HepG2 (cell line): Measurements from ENCODE around the gene TCF7L2. TPM values are rescaled to one million over a fixed set of nuclear protein-coding genes. Genes with fewer than 3 reads are reported as not detected.

Source experiments
- ATAC-seq: fragments of 200-7000 bp; cut with Tn5 transposase; 3 replicates; pipeline ENCODE4 v1.9.1; 2020; ENCODE audit warnings: mild to moderate bottlenecking, moderate library complexity
- BruUV-seq: library from RNA; stranded (reverse); fragments of 400-500 nt; replicated peaks from 2 replicates; lab custom pipeline; 2021; lab: Mats Ljungman, UMichigan
- CTCF ChIA-PET: fragments of 300-600 bp; formaldehyde crosslinking; extraction: SDS; loops from one replicate; lab custom pipeline; 2021; ENCODE audit warnings: low total read pairs, inconsistent platforms, low intra/inter-chr PET ratio; lab: Yijun Ruan, JAX
- POLR2A ChIA-PET: fragments of 350-600 bp; sonication (Branson Sonifier 250); formaldehyde crosslinking; loops from one replicate; lab custom pipeline; 2020; ENCODE audit warnings: antibody characterized with exemption, inconsistent platforms; lab: Yijun Ruan, JAX
- DNase-seq: peaks from one replicate; pipeline ENCODE4 v3.0.0-alpha.2; 2015; ENCODE audit warnings: low spot score
- FAIRE-seq: peaks from 3 replicates; lab custom pipeline; 2011; peaks lifted over from hg19 to GRCh38; lab: Jason Lieb, UNC
- H2AFZ ChIP-seq: one replicate; pipeline ENCODE4 v1.6.1; 2011; ENCODE audit warnings: low read length, inconsistent platforms
- H3K27ac ChIP-seq: fragments of 300-600 bp; 3 replicates; pipeline ENCODE4 v1.8.0; 2011; ENCODE audit warnings: mixed run types, mild to moderate bottlenecking, mixed read lengths, low read length, inconsistent platforms; ENCODE audit not compliant: insufficient read depth; ENCODE audit errors: extremely low read length
- H3K27me3 ChIP-seq, 2 experiments: fragments of 200-600 bp in 1 of 2; 2 replicates in 1 of 2; 3 replicates in 1 of 2; pipeline versions ENCODE4 v1.6.0 to v1.8.0; 2011; ENCODE audit warnings: low read length in 2 of 2, mild to moderate bottlenecking in 2 of 2, moderate library complexity in 2 of 2, inconsistent platforms in 1 of 2; ENCODE audit not compliant: insufficient read depth in 2 of 2, control insufficient read depth in 1 of 2
- H3K36me3 ChIP-seq, 2 experiments: fragments of 200-600 bp in 1 of 2; replicated peaks in 1 of 2; 2 replicates in 1 of 2; 3 replicates in 1 of 2; pipeline versions ENCODE4 v1.5.1 to v1.8.0; 2011; ENCODE audit warnings: low read length in 2 of 2, inconsistent platforms in 1 of 2; ENCODE audit not compliant: insufficient read depth in 2 of 2, control insufficient read depth in 1 of 2
- H3K4me1 ChIP-seq: 2 replicates; pipeline ENCODE4 v1.5.1; 2012; ENCODE audit warnings: low read length, inconsistent platforms; ENCODE audit not compliant: insufficient read depth
- H3K4me2 ChIP-seq: 2 replicates; pipeline ENCODE4 v1.6.0; 2011; ENCODE audit warnings: low read depth, low read length, inconsistent platforms
- H3K4me3 ChIP-seq, 3 experiments: fragments of 200-600 bp in 1 of 3; sonication (generic), shearing (Covaris generic) in 1 of 3; replicated peaks in 1 of 3; 2 replicates each; pipeline ENCODE4 v1.5.1; 2011 to 2016; ENCODE audit warnings: low read length in 3 of 3, inconsistent platforms in 2 of 3, low read depth in 2 of 3, mild to moderate bottlenecking in 2 of 3, control low read depth in 1 of 3, mixed read lengths in 1 of 3; ENCODE audit not compliant: insufficient read depth in 1 of 3
- H3K79me2 ChIP-seq: one replicate; pipeline ENCODE4 v1.6.1; 2011; ENCODE audit warnings: low read length, inconsistent platforms; ENCODE audit not compliant: insufficient read depth
- H3K9ac ChIP-seq: 2 replicates; pipeline ENCODE4 v1.6.0; 2011; ENCODE audit warnings: mild to moderate bottlenecking, low read depth, low read length, inconsistent platforms; ENCODE audit not compliant: insufficient read depth
- H3K9me3 ChIP-seq: 2 replicates; pipeline ENCODE4 v1.5.1; 2012; ENCODE audit warnings: mild to moderate bottlenecking, low read length
- H4K20me1 ChIP-seq: 2 replicates; pipeline ENCODE4 v1.6.0; 2011; ENCODE audit warnings: inconsistent platforms, mild to moderate bottlenecking, low read length, moderate library complexity; ENCODE audit not compliant: insufficient read depth
- JUNB ChIP-seq: sonication (generic); formaldehyde crosslinking; IDR thresholded peaks from 2 replicates; pipeline ENCODE4 v1.8.0; 2022; ENCODE audit warnings: missing genetic modification reagents, mild to moderate bottlenecking, borderline replicate concordance
- PCBP2 ChIP-seq: fragments of 200-400 bp; formaldehyde crosslinking; optimal IDR thresholded peaks from 2 replicates; pipeline ENCODE3; 2018; ENCODE audit warnings: low read length, low read depth; ENCODE audit not compliant: poor library complexity, severe bottlenecking
- SIX1 ChIP-seq: sonication (generic); formaldehyde crosslinking; IDR thresholded peaks from 2 replicates; pipeline ENCODE4 v1.4.0; 2020; ENCODE audit warnings: missing genetic modification reagents, borderline replicate concordance
- SP2 ChIP-seq: sonication (generic); formaldehyde crosslinking; IDR thresholded peaks from 2 replicates; pipeline ENCODE4 v1.5.1; 2020; ENCODE audit warnings: mild to moderate bottlenecking, missing genetic modification reagents
- SRY ChIP-seq: sonication (generic); formaldehyde crosslinking; IDR thresholded peaks from 2 replicates; pipeline ENCODE4 v1.8.0; 2022; ENCODE audit warnings: mild to moderate bottlenecking, missing genetic modification reagents
- TFDP1 ChIP-seq: IDR thresholded peaks from 2 replicates; pipeline ENCODE4 v1.6.1; 2016; ENCODE audit warnings: missing compliant biosample characterization, missing genetic modification reagents, borderline replicate concordance
- ZBTB49 ChIP-seq: sonication (generic); formaldehyde crosslinking; IDR thresholded peaks from 2 replicates; pipeline ENCODE4 v1.4.0; 2020; ENCODE audit warnings: missing genetic modification reagents, borderline replicate concordance
- ZNF562 ChIP-seq: sonication (generic); formaldehyde crosslinking; IDR thresholded peaks from 2 replicates; pipeline ENCODE4 v1.8.0; 2022; ENCODE audit warnings: missing genetic modification reagents, borderline replicate concordance
- ZNF749 ChIP-seq: sonication (generic); formaldehyde crosslinking; IDR thresholded peaks from 2 replicates; pipeline ENCODE4 v1.8.0; 2022; ENCODE audit warnings: mild to moderate bottlenecking, missing genetic modification reagents, moderate library complexity, borderline replicate concordance
- WGBS: methylation state at CpG from one replicate; pipeline ENCODE4 v1.1.6; 2017; ENCODE audit warnings: low lambda C conversion rate; 5-methylcytosine and 5-hydroxymethylcytosine counted together
- in situ Hi-C: cut with HindIII; loops from 2 replicates; pipeline ENCODE4 v1.10.0; 2017; ENCODE audit warnings: low pct_unique_long_range_greater_than_20kb; ENCODE audit not compliant: extremely low pct_ligation_motif_present
- intact Hi-C: fragments of 100-400 bp; cut with micrococcal nuclease; formaldehyde crosslinking; loops from one replicate; pipeline ENCODE4 v1.10.0; 2022; ENCODE audit not compliant: unreplicated experiment
- polyA plus RNA-seq, 8 experiments: library from polyadenylated mRNA; depleted of rRNA in 3 of 8; stranded (reverse) in 7 of 8; unstranded in 1 of 8; fragments of >200 nt; fragmentation: Illumina TruSeq in 4 of 8; extraction: Trizol in 4 of 8; gene quantifications; 2 replicates each; pipeline versions ENCODE4 v1.2.1 to v1.2.3, GENCODE V29; 2011 to 2016; ENCODE audit warnings: low read depth in 4 of 8, missing spikeins in 1 of 8, mixed read lengths in 1 of 8; ENCODE audit not compliant: insufficient read depth in 1 of 8
- total RNA-seq, 5 experiments: library from RNA; depleted of rRNA; stranded (reverse); fragments of >200 nt; fragmentation: Illumina TruSeq; extraction: Trizol; gene quantifications; 2 replicates each; pipeline ENCODE4 v1.2.3, GENCODE V29; 2016; ENCODE audit warnings: low read depth in 1 of 5
- TF ChIP-seq, protein P1 (sequence below): sonication (generic); formaldehyde crosslinking; IDR thresholded peaks from 2 replicates; pipeline ENCODE4 v1.5.0; 2020; ENCODE audit warnings: mild to moderate bottlenecking, missing genetic modification reagents
- TF ChIP-seq, protein P2 (sequence below): sonication (generic); formaldehyde crosslinking; IDR thresholded peaks from 2 replicates; pipeline ENCODE4 v1.4.0; 2020; ENCODE audit warnings: mild to moderate bottlenecking, missing genetic modification reagents

The TCF7L2 gene
- total and polyA plus RNA-seq, 2 of the 13 experiments (the other 11 are each of a cell fraction or from before 2014, with no cell fraction given) = 3.9 to 13.7 TPM

DNA sequence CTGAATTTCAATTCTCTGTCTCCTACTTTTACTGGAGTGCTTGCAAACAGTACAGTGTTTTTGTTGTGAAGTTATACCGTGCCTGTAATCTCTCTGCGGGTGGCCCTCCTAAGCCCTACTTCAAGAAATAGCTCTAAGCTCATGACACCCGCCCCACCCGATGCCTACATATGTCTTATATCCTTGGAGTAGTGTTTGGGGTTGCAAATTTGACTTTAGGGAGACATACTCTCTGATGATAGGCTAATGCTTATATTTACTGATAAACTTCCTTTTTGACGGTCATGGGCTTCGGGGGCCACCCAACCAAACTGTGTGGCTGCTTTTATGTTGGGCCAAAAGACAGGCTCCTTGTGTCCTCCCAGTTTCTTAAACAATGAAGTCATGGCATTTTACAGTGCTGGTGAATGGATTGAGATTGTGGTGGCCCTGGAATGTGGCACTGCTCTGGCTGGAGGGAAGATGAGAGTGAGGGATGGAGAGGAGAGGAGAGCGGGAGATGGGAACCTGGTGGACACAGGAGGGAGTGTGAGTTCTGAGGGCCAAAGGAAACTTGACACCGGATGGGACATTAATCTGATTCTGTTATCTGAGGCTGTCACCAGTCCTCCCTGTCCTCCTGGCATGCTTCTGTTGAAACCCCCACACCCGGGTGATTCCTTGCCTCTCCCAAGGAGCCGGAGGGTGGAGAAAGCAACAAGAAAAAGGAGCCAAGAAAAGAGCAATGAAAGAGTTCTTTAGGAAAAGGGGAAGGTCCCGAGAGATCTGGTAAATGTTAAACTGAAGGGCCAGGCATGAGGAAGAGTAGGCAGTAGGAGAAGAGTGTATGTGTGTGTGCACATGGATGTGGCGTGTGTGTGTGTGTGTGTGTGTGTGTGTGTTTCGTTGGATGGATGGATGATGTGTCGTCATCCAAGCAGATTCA is 113.3 kb downstream of the TCF7L2 start:
- in situ Hi-C loops (no loop called here), intact Hi-C loops (loop anchor here (10.0 kb wide), 1 partner anchor 109 kb away; the partner anchor contains the start of gene TCF7L2)
- Histone ChIP-seq H3K36me3 (peaks cover 0 to 16% of the 10 kb centered on the region in 2 experiments; a peak in 3 of 5 replicates), H3K9ac (no peak overlapping the region), H3K27ac (no peak overlapping the region), H3K27me3 (no peaks in the 10 kb centered on the region), H3K4me1 (peaks cover 91% of the 10 kb centered on the region), H3K79me2 (peaks cover 83% of the 10 kb centered on the region), H2AFZ (no peak overlapping the region), H3K4me3 (no peak overlapping the region), H3K4me2 (no peak overlapping the region), H3K9me3 (no peaks in the 10 kb centered on the region), H4K20me1 (peaks cover 56% of the 10 kb centered on the region)
- FAIRE-seq = no peak
- TF ChIP-seq PCBP2 (no peak), ZBTB49 (no peak), ZNF562 (no peak), ZNF749 (CRISPR knock-in tag) (no peak), SRY (CRISPR knock-in tag) (no peak), SIX1 (CRISPR knock-in tag) (no peak), JUNB (CRISPR knock-in tag) (no peak), TFDP1 (no peak), SP2 (no peak)
- TF ChIP-seq, protein P1, sequence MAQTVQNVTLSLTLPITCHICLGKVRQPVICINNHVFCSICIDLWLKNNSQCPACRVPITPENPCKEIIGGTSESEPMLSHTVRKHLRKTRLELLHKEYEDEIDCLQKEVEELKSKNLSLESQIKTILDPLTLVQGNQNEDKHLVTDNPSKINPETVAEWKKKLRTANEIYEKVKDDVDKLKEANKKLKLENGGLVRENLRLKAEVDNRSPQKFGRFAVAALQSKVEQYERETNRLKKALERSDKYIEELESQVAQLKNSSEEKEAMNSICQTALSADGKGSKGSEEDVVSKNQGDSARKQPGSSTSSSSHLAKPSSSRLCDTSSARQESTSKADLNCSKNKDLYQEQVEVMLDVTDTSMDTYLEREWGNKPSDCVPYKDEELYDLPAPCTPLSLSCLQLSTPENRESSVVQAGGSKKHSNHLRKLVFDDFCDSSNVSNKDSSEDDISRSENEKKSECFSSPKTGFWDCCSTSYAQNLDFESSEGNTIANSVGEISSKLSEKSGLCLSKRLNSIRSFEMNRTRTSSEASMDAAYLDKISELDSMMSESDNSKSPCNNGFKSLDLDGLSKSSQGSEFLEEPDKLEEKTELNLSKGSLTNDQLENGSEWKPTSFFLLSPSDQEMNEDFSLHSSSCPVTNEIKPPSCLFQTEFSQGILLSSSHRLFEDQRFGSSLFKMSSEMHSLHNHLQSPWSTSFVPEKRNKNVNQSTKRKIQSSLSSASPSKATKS = no peak
- TF ChIP-seq, protein P2, sequence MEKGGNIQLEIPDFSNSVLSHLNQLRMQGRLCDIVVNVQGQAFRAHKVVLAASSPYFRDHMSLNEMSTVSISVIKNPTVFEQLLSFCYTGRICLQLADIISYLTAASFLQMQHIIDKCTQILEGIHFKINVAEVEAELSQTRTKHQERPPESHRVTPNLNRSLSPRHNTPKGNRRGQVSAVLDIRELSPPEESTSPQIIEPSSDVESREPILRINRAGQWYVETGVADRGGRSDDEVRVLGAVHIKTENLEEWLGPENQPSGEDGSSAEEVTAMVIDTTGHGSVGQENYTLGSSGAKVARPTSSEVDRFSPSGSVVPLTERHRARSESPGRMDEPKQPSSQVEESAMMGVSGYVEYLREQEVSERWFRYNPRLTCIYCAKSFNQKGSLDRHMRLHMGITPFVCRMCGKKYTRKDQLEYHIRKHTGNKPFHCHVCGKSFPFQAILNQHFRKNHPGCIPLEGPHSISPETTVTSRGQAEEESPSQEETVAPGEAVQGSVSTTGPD (CRISPR knock-in tag) = no peak
- ATAC-seq = 0 out of 3 replicates have a peak, but pooled peaks have one; percentile 8
- no TSS peak for BruUV-seq
- ChIA-PET POLR2A (no interaction called here), CTCF (no interaction called here)
- WGBS = 93% methylated on average over 14 of the region's 14 CpGs
- no peak for DNase-seq
